Gastrocnemius medialis (tissue), 4 donors: ENCODE measurements around the gene PTPRQ. TPM values are rescaled to one million over a fixed set of nuclear protein-coding genes. Genes with fewer than 3 reads are reported as not detected.
A peak's percentile ranks its signal among the peaks of the same experiment; 100 is the strongest.

Experiments used
- ATAC-seq, 2 donors: fragments of 150-250 bp; one replicate each; pipeline ENCODE4 v1.9.1; 2016
- DNase-seq, 2 donors: peaks; one replicate each; pipeline ENCODE4 v3.0.0-alpha.2; 2019
- H3K27ac ChIP-seq, 4 donors: fragments of 200-600 bp; sonication (generic); 1 replicate in 1 of 4; 2 replicates in 3 of 4; pipeline ENCODE4 v1.5.1; 2016 to 2018; ENCODE audit warnings: mild to moderate bottlenecking in 2 of 4, moderate library complexity in 1 of 4
- H3K27me3 ChIP-seq, 3 donors: fragments of 200-600 bp; sonication (generic) in 2 of 3; 1 replicate in 1 of 3; 2 replicates in 2 of 3; pipeline versions ENCODE4 v1.5.1 to v1.6.0; 2016 to 2019; ENCODE audit warnings: mild to moderate bottlenecking in 1 of 3, moderate library complexity in 1 of 3
- H3K36me3 ChIP-seq, 2 donors: fragments of 200-600 bp; sonication (generic) in 1 of 2; one replicate each; pipeline ENCODE4 v1.5.1; 2017 to 2018
- H3K4me1 ChIP-seq, 2 donors: fragments of 200-600 bp; sonication (generic) in 1 of 2; one replicate each; pipeline ENCODE4 v1.5.1; 2016 to 2017; ENCODE audit warnings: mild to moderate bottlenecking in 2 of 2
- H3K4me3 ChIP-seq, 4 donors: fragments of 200-600 bp; sonication (generic) in 3 of 4; 1 replicate in 1 of 4; 2 replicates in 3 of 4; pipeline ENCODE4 v1.5.1; 2016 to 2019; ENCODE audit warnings: mild to moderate bottlenecking in 2 of 4
- H3K9me3 ChIP-seq, 3 donors: fragments of 200-600 bp; sonication (generic) in 2 of 3; 1 replicate in 1 of 3; 2 replicates in 2 of 3; pipeline ENCODE4 v1.5.1; 2016 to 2019
- CTCF ChIP-seq, 5 experiments: fragments of 450-650 bp in 3 of 5; fragments of 200-600 bp in 2 of 5; sonication (generic) in 2 of 5; IDR thresholded peaks in 4 of 5; conservative IDR thresholded peaks in 1 of 5; 1 replicate in 4 of 5; 2 replicates in 1 of 5; pipeline ENCODE4 v1.5.1; 2016 to 2019; ENCODE audit warnings: antibody characterized with exemption in 5 of 5, mild to moderate bottlenecking in 3 of 5, moderate library complexity in 3 of 5
- POLR2A ChIP-seq, 2 donors: fragments of 450-650 bp; IDR thresholded peaks; one replicate each; pipeline ENCODE4 v1.6.1; 2017; ENCODE audit warnings: antibody characterized with exemption in 2 of 2, mild to moderate bottlenecking in 2 of 2, moderate library complexity in 2 of 2
- in situ Hi-C, 4 donors: fragments of 200-750 bp; cut with MboI; loops; one replicate each; pipeline versions ENCODE4 v1.15.0 to v1.8.0; 2017; ENCODE audit warnings: low sequenced_read_pairs in 4 of 4
- intact Hi-C: fragments of 100-400 bp; cut with DNase I; formaldehyde crosslinking; loops from one replicate; pipeline ENCODE4 v1.15.1; 2023; ENCODE audit warnings: low total_unique reads
- total RNA-seq, 4 donors: library from RNA; depleted of rRNA; stranded (reverse); fragments of >200 nt; gene quantifications; one replicate each; pipeline versions ENCODE4 v1.1.0 to v1.2.3, GENCODE V29; 2016

Gene PTPRQ
- total RNA-seq, 4 donors from 2014 or later, result 0.02 to 0.91 (median 0.46) TPM; not detected in 1

DNA sequence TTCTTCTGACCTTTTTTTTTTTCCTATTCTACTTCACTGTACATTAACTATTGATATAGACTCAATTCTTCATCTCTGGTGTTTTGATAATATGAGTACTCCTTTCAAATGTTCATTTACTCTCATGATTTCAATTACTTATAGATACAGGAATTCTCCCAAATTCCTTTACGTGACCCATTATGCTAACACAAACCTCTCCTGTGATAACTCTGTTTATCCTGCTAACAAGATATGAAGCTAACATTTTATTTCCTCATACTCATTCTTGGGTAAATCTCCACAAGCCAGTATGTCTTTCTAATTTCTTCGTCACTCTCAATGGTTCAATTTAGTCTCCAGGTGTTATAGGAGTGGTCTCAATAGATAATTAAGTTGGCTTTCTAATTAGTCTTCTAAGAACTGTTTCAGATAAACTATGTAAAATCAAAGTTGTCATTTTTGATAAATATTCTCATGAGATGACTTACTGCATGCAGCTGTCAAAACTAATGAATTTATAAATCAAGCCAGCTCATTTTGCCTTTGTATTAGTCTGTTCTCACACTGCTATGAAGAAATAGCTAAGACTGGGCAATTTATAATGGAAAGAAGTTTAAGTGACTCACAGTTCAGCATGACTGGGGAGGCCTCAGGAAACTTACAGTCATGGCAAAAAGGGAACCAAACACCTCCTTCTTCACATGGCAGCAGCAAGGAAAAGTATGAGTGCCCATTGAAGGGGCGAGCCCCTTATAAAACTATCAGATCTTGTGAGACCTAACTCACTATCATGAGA is 132.8 kb downstream of the PTPRQ start:
- TF ChIP-seq CTCF (IDR thresholded peaks at IDR 0.05 in 4 of 5, conservative IDR thresholded peaks at IDR 0.05 in 1 of 5) (no peak), POLR2A (IDR thresholded peaks at IDR 0.05) (no peak)
- intact Hi-C loops, result no loop called here
- H3K4me3 ChIP-seq, result no peak overlapping the region
- in situ Hi-C loops, result no loop called here
- DNase-seq (no peak), ATAC-seq (no peak)
- H3K27ac ChIP-seq, result no peak overlapping the region
- H3K9me3 ChIP-seq, result no peaks in the 10 kb centered on the region
- H3K4me1 ChIP-seq, result no peaks in the 10 kb centered on the region
- H3K27me3 ChIP-seq, result no peaks in the 10 kb centered on the region
- no peaks in the 10 kb centered on the region for H3K36me3 ChIP-seq

GRCh38 chr12:80580254-80580653 is 136.2 kb downstream of the PTPRQ start:
- Histone ChIP-seq H3K4me1 (peaks cover 0 to 4% of the 10 kb centered on the region in 2 donors), H3K9me3 (no peaks in the 10 kb centered on the region), H3K36me3 (no peaks in the 10 kb centered on the region), H3K4me3 (no peak overlapping the region), H3K27me3 (no peaks in the 10 kb centered on the region), H3K27ac (no peak overlapping the region)
- ATAC-seq (peak in 1 of 2 donors; percentile 45), DNase-seq (no peak)
- no peak for TF ChIP-seq CTCF (IDR thresholded peaks at IDR 0.05 in 4 of 5, conservative IDR thresholded peaks at IDR 0.05 in 1 of 5)
- no peak for TF ChIP-seq POLR2A (IDR thresholded peaks at IDR 0.05)
- intact Hi-C loops, result no loop called here
- in situ Hi-C loops, result no loop called here

DNA sequence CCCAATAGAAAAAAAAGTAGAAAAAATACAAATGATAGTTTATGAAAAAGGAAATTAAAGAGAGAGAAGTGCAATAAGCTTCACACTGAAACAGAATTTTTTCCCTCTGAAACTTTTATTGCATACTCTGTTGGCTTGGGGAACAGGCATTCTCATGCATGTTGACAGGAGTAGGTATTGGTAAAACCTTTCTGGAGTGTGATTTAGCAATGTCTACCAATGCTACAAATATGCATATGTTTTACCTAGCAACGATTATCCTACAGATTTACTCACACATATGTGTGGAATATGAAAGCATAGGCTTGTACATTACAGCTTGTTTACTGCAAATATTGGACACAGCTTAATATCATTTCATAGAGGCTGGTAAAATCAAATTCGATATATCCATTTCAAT is 137.7 kb downstream of the PTPRQ start:
- TF ChIP-seq POLR2A (IDR thresholded peaks at IDR 0.05) (no peak), CTCF (IDR thresholded peaks at IDR 0.05 in 4 of 5, conservative IDR thresholded peaks at IDR 0.05 in 1 of 5) (no peak)
- Histone ChIP-seq H3K27ac (no peak overlapping the region), H3K27me3 (no peaks in the 10 kb centered on the region), H3K4me3 (no peak overlapping the region), H3K9me3 (no peaks in the 10 kb centered on the region), H3K36me3 (no peaks in the 10 kb centered on the region), H3K4me1 (peaks cover 0 to 4% of the 10 kb centered on the region in 2 donors)
- no peak for ATAC-seq
- DNase-seq, result no peak
- in situ Hi-C loops, result no loop called here
- intact Hi-C loops, result no loop called here

GRCh38 chr12:80582431-80582830 is 138.4 kb downstream of the PTPRQ start:
- no peaks in the 10 kb centered on the region for H3K9me3 ChIP-seq
- ATAC-seq, result peak; percentile 36 to 51
- no peaks in the 10 kb centered on the region for H3K27me3 ChIP-seq
- no peak for DNase-seq
- peaks cover 0 to 4% of the 10 kb centered on the region in 2 donors for H3K4me1 ChIP-seq
- H3K27ac ChIP-seq, result no peak overlapping the region
- H3K36me3 ChIP-seq, result no peaks in the 10 kb centered on the region
- in situ Hi-C loops (no loop called here), intact Hi-C loops (no loop called here)
- no peak for TF ChIP-seq POLR2A (IDR thresholded peaks at IDR 0.05)
- TF ChIP-seq CTCF (IDR thresholded peaks at IDR 0.05 in 4 of 5, conservative IDR thresholded peaks at IDR 0.05 in 1 of 5), result no peak
- H3K4me3 ChIP-seq, result no peak overlapping the region
